NCI-H69 (cell line): ENCODE results near the gene C6orf62.
"Not testable (repeated sequence)": the region's sequence is repeated elsewhere in the genome, so short reads cannot be mapped to it uniquely, and the experiment has no call there.

ENCODE experiments used
- DNase-seq: peaks from one replicate; lab custom pipeline; 2025; lab: John Stamatoyannopoulos, UW

The C6orf62 gene

DNA sequence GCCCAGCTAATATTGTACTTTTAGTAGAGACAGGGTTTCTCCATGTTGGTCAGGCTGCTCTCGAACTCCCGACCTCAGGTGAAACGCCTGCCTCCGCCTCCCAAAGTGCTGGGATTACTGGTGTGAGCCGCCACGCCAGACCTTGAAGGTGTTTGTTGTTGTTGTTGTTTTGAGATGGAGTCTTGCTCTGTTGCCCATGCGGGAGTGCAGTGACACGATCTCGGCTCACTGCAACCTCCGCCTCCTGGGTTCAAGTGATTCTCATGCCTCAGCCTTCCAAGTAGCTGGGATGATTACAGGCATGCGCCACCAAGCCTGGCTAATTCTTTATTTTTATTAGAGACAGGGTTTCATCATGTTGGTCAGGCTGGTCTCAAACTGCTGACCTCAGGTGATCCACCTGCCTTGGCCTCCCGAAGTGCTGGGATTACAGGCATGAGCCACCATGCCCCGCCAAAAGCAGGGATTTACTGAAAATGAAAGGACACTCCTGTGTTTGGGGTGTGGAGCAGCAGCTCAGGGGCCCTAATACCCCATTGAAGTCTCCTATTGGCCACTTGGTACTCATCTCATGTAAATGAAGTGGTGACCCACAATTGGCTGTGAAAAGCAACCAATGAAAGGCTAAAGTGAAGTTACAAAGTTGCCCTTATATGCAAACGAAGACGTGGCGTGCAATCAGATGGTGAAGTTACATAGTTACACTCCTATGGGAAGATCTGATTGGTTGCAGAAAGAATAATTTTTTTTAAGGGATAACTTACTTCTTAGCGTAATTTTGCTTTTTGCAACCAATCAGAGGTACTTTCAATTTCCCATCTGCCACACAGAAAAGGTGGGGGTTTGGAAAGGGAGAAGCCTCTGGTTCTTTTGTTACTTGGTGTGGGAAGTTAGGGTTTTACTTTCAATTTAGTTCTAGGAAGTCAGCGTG lies 50.6 kb downstream of the C6orf62 start:
- DNase-seq, result not testable (repeated sequence)

DNA sequence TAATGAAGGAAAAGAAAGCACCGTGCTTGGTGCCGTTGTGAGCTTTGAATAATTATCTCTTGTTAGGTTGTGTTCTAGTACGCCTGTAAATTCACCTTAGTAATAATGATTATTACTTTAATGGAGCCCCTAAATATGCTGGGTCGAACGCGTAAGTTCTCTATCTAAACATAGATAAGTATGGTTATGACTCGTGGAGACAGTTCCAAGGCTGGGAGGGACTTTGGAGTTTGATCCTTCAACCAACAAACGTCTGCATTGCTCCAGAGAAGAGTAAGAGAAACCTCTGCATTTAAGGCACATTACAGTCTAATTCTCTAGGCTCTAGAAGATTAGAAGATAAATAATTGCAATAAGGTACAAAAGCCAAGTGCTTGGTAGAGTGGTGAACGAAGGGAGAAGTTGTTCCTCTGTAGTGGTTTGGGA lies 51.6 kb downstream of the C6orf62 start:
- DNase-seq, result peak; percentile 54

DNA sequence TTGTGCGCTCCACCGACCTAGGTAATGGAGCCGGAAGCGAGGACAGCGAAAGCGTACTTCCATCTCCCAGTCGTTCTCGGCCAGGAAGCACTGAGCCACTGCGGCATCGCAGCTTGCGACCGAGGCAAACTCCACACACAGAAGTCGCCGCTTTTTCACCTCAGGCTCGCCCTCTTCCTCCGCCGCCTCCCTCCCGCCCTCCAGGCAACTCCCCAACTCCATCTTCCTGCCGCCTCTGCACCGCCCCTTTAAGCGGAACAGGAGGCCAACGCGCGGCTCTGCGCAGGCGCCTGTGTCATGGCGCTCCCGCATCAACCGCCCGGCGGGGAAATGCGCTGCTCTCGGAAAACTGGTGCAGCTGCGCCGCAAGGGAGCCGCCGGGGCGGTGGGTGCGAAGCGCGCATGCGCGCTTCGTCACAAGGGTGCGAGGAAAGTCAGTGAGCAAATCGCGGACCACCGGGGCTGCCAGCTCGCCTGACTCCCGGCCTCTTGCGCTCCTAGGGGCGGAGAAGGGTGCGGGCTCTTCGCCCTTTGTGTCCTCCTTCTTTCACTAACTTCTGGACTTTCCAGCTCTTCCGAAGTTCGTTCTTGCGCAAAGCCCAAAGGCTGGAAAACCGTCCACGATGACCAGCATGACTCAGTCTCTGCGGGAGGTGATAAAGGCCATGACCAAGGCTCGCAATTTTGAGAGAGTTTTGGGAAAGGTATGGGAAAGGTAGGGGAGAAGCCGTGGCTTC lies 52.1 kb downstream of the C6orf62 start, which contains the start of the genes ACOT13 and TDP2:
ACOT13 (plus strand) TSS at position 437 of the 737 bp plus-strand sequence; CDS start at position 624, 187 bp downstream.
TDP2 (minus strand) TSS at position 259 of the 737 bp plus-strand sequence; CDS start at position 222, 37 bp downstream.
- DNase-seq, result peak; percentile 99

DNA sequence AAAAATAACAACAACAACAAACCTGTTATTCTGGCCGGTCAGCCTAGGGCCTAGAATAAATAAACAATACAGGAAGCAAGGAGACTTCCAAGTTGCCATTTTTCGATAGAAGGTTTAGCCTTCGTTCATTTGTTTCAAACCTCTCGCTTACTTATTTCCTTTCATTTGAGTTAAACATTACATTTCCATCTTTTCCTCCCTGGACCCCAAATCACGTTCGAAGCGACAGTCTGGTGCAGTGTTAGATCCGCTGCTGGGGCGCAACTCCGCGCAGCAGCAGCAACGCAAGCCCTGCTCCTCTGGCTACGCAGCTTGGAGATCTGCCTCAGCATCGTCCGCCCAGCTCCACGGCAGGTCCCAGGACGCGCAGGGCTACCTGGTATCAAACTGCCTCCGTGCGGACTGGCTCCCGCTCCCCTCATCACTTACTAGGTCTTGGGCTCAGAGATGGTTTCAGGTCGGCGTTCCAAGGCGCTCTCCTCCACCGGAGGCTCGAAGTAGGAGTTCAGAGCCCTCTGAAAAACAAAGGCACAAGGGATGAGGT lies 52.8 kb downstream of the C6orf62 start:
- DNase-seq, result peak; percentile 83

DNA sequence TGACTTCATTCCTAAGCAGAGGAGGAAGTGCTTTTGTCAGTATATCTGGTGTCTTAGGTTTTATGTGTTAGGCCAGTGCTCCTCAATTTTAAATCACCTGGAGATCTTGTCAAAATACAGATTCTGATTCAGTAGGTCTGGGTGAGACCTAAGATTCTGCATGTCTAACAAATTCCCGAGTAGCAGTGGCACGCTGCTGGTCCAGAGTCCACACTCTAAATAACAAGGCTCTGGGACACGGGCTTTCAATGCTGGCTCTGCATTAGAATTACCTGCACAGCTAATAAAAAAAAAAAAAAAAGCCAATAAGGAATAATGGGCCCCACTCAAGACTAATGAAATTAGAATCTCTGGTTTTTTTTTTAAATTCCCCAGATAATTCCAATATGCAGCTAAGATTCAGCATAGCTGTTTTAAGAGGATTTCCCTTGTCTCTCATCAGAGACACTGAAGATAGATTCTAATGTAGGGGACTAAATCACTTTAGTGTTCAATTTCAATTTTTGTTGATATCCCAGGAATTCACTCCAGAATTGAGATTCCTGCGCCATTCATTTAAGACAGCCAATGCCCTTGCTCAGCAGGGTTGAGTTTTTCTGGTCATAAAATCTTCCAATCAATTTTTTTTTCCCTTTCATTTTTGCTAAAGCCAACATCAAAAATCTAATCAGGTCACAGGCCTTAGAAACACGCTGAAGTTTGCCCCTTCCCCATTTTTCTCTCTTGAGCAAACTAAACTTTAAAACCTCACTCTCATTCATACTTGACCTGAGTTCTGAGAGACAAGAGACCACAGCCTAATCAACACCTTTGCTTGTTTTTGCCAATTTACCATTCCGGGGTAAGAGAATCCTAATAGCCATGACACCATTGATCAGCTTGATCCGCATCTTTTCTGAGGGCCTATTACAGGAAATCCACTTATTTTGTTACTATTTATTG lies 54.6 kb downstream of the C6orf62 start:
- no peak for DNase-seq

DNA sequence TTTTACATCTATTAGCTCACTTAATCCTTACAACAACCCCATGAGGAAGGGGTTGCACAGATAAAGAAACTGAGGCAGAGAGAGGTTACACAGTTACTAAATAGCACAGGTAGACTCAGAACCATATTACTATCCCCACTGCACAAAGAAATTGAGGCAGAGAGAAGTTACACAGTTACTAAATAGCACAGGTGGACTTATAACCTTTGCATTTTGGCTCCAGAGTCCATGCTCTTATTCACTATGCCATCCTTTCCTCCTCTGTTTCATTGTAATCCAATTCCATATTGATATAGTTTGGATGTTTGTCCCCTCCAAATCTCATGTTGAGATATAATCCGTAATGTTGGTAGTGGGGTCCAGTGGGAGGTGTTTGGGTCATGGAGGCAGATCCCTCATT lies 55.8 kb downstream of the C6orf62 start:
- no peak for DNase-seq

DNA sequence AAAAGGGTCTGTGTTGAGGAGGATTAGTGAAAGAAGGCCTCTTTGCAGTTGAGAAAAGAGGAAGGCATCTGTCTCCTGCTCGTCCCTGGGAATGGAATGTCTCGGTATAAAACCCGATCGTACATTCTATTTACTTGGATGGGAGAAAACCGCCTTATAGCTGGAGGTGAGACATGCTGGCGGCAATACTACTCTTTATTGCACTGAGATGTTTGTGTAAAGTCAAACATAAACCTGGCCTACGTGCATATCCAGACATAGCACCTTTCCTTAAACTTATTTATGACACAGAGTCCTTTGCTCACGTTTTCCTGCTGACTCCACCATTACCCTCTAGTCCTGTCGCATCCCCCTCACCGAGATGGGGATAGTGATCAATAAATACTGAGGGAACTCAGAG lies 56.7 kb downstream of the C6orf62 start:
- DNase-seq, result no peak

DNA sequence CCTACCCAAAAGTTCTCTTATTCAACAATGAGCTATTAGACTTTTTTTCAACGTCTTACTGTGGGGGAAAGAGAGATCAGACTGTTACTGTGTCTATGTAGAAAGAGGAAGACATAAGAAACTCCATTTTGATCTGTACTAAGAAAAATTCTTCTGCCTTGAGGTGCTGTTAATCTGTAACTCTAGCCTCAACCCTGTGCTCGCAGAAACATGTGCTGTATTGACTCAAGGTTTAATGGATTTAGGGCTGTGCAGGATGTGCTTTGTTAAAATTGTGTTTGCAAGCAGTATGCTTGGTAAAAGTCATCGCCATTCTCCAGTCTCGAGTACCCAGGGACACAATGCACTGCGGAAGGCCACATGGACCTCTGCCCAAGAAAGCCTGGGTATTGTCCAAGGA lies 57.2 kb downstream of the C6orf62 start:
- DNase-seq, result not testable (repeated sequence)

DNA sequence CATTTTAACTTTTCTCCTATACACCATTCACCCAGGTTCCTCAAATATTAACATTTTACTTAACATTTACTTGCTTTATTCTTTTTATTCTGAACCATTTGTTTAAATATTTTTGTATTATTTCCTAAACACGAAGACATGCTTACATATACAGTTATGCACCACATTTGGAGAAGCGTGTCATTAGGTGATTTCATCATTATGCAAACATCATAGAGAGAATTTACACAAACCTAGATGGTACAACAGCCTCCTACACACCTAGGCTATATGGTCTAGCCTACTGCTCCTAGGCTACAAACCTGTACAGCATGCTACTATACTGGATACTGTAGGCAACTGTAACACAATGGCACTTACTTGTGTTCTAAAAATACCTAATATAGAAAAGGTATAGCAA lies 58.8 kb downstream of the C6orf62 start:
- no peak for DNase-seq

DNA sequence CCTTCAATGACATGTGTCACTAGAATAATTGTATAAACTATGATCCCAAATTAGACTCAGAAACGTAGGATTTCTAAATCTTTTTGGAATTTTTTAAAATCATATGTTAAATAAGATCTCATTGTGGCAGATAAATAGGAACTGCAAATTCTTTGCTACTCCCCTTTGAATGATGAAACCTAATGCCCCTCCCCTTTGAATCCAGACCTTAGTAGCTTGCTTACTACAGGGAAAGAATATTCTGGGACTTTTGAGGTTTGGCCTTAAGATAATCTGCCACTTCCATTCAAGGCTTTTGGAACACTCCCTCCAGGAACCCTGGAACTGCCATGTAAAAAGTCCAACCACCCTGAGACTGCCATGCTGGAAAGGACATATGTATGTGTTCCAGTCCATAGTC lies 59.4 kb downstream of the C6orf62 start:
- DNase-seq, result no peak

DNA sequence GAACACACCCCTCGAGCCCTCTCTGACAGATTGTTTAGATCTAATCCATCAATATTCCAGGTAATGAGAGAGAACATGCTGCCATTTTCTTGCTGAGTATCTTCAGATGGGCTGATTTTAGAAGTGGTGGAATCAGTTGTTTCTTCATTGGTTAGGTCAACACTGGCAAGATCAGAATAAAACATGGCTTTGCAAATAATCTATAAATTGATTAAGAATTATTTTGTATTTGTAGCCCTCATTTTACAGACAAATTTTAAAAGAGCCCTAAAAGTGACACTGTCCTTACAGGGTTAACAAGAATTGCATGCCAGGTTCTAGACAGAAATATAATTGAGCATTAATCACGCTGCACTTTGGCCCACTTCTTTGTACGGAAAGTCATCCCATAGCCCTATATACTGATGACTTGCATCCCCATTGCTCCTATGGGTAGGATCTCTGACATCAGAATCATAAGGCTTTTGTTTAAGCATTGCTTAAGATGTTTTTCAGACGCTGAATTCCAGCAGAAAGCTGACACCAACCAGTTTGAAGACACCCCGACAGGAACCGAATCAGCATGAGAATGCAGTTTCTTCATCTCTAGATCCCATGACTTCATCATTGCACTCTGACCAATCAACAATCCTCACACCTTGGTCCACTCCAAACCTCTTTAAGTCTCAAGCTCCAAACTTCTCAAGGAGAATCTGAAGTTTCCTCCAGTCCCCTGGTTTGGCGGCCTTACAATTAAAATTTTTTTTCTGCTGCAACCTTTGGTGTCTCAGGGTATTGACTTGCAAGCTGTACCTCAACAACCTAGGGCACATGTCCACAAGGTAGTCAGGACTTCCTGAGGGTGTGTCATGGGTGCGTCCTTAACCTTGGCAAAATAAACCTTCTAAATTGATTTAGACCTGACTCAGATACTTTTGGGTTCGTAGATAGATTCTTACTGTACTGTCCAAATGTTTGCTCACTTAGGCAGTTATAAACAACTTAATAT lies 60.1 kb downstream of the C6orf62 start:
- no peak for DNase-seq

DNA sequence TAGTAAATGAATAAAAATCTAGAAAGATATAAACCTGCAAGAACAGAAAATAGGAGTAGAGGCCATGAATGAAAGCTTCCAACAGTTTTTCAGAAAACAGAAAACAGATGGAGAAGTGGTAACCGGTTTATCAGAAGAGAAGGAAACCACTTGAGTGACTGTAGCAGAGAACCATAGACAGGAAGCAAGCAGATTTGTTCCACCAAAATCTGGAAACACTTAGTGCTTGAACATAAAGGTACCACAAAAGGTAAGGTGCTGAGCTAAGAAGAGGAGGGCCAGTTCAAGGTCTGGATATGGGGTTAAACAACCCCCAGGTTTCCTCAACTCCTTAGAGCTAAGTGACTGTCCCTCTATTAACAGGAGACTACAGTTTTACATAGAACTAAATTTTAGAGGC lies 63.7 kb downstream of the C6orf62 start:
- no peak for DNase-seq
